ENCODE data around the gene LYRM9. TPM values are rescaled to one million over a fixed set of nuclear protein-coding genes. Genes with fewer than 3 reads are reported as not detected.
"Not testable (repeated sequence)": the region's sequence is repeated elsewhere in the genome, so short reads cannot be mapped to it uniquely, and the experiment has no call there.

LYRM9 gene
- total RNA-seq, 8 experiments from 2014 or later = 6.7 to 45.8 (median 14.4) TPM

DNA sequence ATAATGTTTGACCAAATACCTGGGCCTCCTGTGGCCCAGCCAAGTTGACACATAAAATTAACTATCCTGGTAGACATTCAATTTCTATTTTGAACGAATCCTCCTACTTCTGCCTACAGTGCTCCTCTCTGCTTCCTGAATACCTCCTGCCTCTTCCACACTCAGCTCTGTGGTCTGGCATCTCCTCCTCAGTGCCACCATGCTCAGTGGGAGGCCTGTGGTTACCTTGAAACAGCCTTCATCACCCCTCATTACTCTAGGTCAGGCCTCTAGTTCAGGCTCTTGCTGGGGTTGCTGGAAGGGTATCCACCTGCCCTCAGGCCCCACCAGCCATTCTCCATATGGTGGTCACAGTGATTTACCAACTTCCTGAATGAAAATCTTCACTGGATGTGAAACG, 5.1 kb downstream of the LYRM9 start:
- in situ Hi-C loops (cut with MboI; ENCODE audit: low pct_unique_long_range_greater_than_20kb in 2 of 9, low sequenced_read_pairs in 9 of 9, unreplicated experiment in 9 of 9) = loop anchor here in 1 of 9 experiments (10.0 kb wide), 1 partner anchor 83 kb away; the partner anchor contains the start of gene NOS2
- Histone ChIP-seq H3K27ac (no peak overlapping the region), H3K4me1 (replicated peaks in 1 of 2) (peaks cover 3 to 4% of the 10 kb centered on the region in 2 donors), H3K4me3 (no peak overlapping the region)
- no peak for ATAC-seq (replicated peaks in 6 of 8)
- WGBS, 10 experiments = 0 to 97% (median 83%) methylated on average over 1 to 2 of the region's 2 CpGs; no CpG with 5 or more reads in 3 of the 10 experiments

DNA sequence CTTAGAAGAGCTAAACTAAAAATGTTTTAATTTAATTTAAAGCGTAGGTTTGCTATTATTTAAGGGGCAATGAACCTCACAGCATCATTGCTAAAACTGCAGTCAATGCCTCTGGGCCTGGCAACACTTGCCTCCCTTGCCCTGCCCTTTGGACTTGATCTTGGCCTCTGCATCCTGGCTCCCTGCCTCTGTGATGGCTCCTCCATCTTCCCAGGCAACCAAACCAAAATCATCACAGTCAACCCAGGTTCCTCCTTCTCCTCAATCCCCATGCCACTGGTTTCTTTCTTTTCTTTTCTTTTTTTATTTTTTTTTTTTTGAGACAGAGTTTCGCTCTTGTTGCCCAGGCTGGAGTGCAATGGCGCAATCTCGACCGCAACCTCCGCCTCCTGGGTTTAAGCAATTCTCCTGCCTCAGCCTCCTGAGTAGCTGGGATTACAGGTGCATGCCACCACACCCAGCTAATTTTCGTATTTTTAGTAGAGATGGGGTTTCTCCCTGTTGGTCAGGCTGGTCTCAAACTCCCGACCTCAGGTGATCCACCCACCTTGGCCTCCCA, 6.7 kb downstream of the LYRM9 start:
- 47 to 100% (median 93%) methylated on average over 1 to 8 of the region's 8 CpGs for WGBS, 10 experiments
- H3K27ac ChIP-seq = not testable (repeated sequence)
- peak in 1 of 8 experiments; percentile 17 for ATAC-seq (replicated peaks in 6 of 8)

DNA sequence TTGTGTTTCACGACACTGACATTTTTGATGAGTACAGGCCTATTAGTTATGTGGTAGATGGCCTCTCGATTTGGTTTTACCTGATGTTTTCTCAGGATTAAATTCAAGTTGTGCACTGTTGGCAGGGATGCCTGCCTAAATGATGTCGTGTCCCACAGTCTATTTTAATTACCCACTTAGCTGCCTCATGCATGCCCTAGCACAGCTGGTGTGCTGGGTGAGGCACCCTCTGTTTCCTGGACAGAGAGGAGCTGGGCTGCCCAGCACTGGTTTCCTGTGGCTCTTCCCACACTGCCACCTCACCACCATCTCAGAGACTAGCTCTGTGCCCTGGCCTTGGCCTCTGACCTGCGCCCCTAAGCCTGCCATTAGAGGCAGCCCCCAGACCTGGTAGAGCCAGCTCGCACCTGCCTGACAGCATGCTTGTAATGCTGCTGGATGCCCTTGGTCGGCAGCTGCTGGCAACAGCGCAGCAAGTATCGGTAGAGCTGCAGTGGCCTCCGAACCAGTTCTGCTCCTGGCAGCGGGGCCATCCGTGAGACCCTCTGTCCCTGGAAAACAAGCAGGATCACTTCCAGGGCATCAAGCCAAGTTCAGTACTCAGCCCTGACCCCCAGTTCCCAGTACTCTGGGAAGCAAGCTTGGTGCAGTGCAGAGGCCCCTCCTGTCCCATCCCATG, 10.9 kb downstream of the LYRM9 start:
- in situ Hi-C loops (cut with MboI; ENCODE audit: low pct_unique_long_range_greater_than_20kb in 2 of 9, low sequenced_read_pairs in 9 of 9, unreplicated experiment in 9 of 9) = loop anchor here in 1 of 9 experiments (10.0 kb wide), 1 partner anchor 78 kb away; the partner anchor contains the start of gene NOS2
- Histone ChIP-seq H3K4me3 (no peak overlapping the region), H3K27ac (no peak overlapping the region), H3K4me1 (replicated peaks in 1 of 2) (peaks cover 3 to 9% of the 10 kb centered on the region in 2 donors)
- 0 to 100% (median 86%) methylated on average over 1 to 3 of the region's 11 CpGs; no CpG with 5 or more reads in 5 of the 10 experiments for WGBS, 10 experiments
- no peak for ATAC-seq (replicated peaks in 6 of 8)

More for the DNA sequence above, 6.7 kb downstream of the LYRM9 start:
- in situ Hi-C loops (cut with MboI; ENCODE audit: low pct_unique_long_range_greater_than_20kb in 2 of 9, low sequenced_read_pairs in 9 of 9, unreplicated experiment in 9 of 9) = loop anchor here in 1 of 9 experiments (10.0 kb wide), 1 partner anchor 82 kb away; the partner anchor contains the start of gene NOS2
- not testable (repeated sequence) for H3K4me1 ChIP-seq (replicated peaks in 1 of 2); H3K4me3 ChIP-seq

DNA sequence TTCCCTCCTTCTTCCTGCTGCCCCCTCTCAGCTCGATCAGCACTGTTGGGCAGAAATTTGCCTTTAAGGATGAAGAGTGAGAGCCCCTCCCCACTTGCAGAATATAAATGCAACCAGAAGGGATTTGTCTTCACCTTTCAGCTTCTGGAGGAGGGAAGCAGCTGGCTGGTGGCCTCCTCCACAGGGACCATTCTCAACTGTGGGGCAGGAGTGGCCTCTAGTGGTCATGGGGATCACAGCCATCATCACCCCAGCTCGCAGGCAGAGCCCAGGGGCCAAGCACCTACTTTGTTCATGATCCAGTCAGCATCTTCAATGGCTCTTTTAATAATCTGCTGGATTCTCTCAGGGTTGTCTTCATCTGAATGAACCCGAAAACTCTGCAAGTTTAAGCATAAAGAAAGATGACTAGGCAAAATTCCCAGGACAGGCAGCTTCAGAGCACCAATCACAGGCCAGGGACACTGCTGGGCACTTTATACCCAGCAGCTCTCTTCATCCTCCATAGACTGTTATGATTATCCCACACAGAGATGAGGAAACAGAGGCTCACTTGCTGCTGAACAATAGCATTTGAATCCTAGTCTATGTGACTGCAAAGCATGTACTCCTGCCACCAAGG, 13.1 kb downstream of the LYRM9 start:
- Histone ChIP-seq H3K4me1 (replicated peaks in 1 of 2) (peaks cover 3 to 9% of the 10 kb centered on the region in 2 donors), H3K27ac (no peak overlapping the region), H3K4me3 (no peak overlapping the region)
- 0 to 8% (median 0%) methylated on average over 1 to 3 of the region's 3 CpGs; no CpG with 5 or more reads in 6 of the 10 experiments for WGBS, 10 experiments
- in situ Hi-C loops (cut with MboI; ENCODE audit: low pct_unique_long_range_greater_than_20kb in 2 of 9, low sequenced_read_pairs in 9 of 9, unreplicated experiment in 9 of 9) = loop anchor here in 2 of 9 experiments (10.0 kb wide), 2 partner anchors 75 to 225 kb away; partner anchors contain the start of gene NOS2 (in 1 of the 2)
- ATAC-seq (replicated peaks in 6 of 8) = peak; percentile 91 to 100 (median 99)

DNA sequence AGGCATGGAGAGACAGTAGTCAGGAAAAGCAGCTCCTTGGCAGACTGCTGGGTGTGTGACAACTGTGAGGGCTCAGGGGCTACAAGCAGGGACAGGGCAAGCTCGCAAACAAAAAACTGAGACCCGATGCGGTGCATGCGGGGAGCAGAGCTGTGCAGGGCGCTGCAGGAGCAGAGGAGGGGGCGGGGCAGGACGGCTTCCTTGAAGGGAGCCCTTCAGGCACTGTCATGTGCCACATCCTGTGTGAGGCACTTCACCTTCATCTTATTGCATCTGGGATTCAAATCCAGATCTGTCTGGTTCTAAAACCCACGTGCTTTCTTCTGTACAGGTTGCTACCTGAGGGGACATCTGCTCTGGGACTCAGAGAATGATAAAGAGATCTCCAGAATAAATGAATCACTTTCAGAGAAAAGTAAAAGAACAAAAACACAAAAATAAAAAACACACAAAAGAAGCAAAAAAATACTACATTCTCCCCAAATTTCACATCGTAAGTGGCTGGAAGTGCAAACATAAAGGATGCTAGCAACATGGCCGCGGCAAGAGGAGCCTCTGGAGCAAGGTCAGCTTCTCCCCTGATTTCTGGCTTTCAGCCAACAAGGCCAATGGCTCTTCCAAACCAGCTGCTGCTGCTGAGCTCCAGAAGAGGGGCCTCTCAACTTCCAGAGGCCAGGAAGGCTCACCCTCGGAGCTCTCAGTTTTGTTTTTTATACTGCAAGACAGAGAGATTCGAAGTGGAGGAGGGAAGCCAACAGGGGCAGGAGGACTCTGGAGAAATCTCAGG, 14.2 kb downstream of the LYRM9 start:
- WGBS, 10 experiments = 0 to 78% (median 70%) methylated on average over 1 to 13 of the region's 13 CpGs; no CpG with 5 or more reads in 1 of the 10 experiments
- Histone ChIP-seq H3K4me3 (no peak overlapping the region), H3K4me1 (replicated peaks in 1 of 2) (peaks cover 3 to 9% of the 10 kb centered on the region in 2 donors), H3K27ac (no peak overlapping the region)
- in situ Hi-C loops (cut with MboI; ENCODE audit: low pct_unique_long_range_greater_than_20kb in 2 of 9, low sequenced_read_pairs in 9 of 9, unreplicated experiment in 9 of 9) = loop anchor here in 1 of 9 experiments (10.0 kb wide), 1 partner anchor 224 kb away; no protein-coding TSS in a partner anchor
- ATAC-seq (replicated peaks in 6 of 8) = no peak

DNA sequence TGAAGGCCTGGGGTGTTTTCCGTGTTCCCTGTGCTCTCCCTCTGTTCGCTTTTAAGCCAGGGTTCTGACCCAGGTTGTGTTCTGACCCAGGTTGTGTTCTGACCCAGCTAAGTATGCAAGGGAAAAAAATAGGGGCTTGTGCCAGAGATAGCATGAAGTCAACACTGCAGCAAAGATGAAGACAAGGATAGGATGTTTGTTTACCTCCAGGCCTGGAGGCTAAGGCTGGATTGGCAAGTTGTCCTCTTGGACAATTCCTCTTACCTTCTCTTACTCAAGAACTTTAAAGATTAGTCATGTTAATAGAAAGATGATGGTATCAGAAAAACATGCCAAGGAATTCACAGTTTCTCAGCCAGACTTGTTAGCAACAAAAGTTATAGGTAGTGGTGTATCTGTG, 19.4 kb downstream of the LYRM9 start:
- no peak for ATAC-seq (replicated peaks in 6 of 8)

GRCh38 chr17:27873211-27873610, 20.0 kb downstream of the LYRM9 start:
- H3K4me3 ChIP-seq = no peak overlapping the region
- 67 to 100% (median 83%) methylated on average over 1 to 2 of the region's 2 CpGs for WGBS, 10 experiments
- no peak overlapping the region for H3K27ac ChIP-seq
- in situ Hi-C loops (cut with MboI; ENCODE audit: low pct_unique_long_range_greater_than_20kb in 2 of 9, low sequenced_read_pairs in 9 of 9, unreplicated experiment in 9 of 9) = loop anchor here in 3 of 9 experiments (10.0 to 25.0 kb wide), 3 partner anchors 111 to 218 kb away; no protein-coding TSS in a partner anchor
- no peak for ATAC-seq (replicated peaks in 6 of 8)
- H3K4me1 ChIP-seq (replicated peaks in 1 of 2) = no peaks in the 10 kb centered on the region

More for the DNA sequence above, 19.4 kb downstream of the LYRM9 start:
- in situ Hi-C loops (cut with MboI; ENCODE audit: low pct_unique_long_range_greater_than_20kb in 2 of 9, low sequenced_read_pairs in 9 of 9, unreplicated experiment in 9 of 9) = loop anchor here in 3 of 9 experiments (10.0 to 25.0 kb wide), 3 partner anchors 111 to 219 kb away; no protein-coding TSS in a partner anchor
- H3K27ac ChIP-seq = no peak overlapping the region
- WGBS, 10 experiments = 80 to 100% (median 86%) methylated on average over 1 to 2 of the region's 2 CpGs; no CpG with 5 or more reads in 1 of the 10 experiments
- H3K4me3 ChIP-seq = no peak overlapping the region
- no peaks in the 10 kb centered on the region for H3K4me1 ChIP-seq (replicated peaks in 1 of 2)

- no peak overlapping the region for H3K4me3 ChIP-seq
- H3K4me1 ChIP-seq (replicated peaks in 1 of 2) = no peaks in the 10 kb centered on the region
- ATAC-seq (replicated peaks in 6 of 8) = no peak
- in situ Hi-C loops (cut with MboI; ENCODE audit: low pct_unique_long_range_greater_than_20kb in 2 of 9, low sequenced_read_pairs in 9 of 9, unreplicated experiment in 9 of 9) = loop anchor here in 3 of 9 experiments (10.0 to 25.0 kb wide), 3 partner anchors 110 to 218 kb away; no protein-coding TSS in a partner anchor
- WGBS, 10 experiments = 56 to 100% (median 90%) methylated on average over 1 to 3 of the region's 3 CpGs; no CpG with 5 or more reads in 1 of the 10 experiments
- H3K27ac ChIP-seq = no peak overlapping the region
Measured at GRCh38 chr17:27872776-27873175, 20.4 kb downstream of the LYRM9 start.

- 0 to 90% (median 50%) methylated on average over 1 to 2 of the region's 2 CpGs; no CpG with 5 or more reads in 2 of the 10 experiments for WGBS, 10 experiments
- ATAC-seq (replicated peaks in 6 of 8) = no peak
- H3K4me1 ChIP-seq (replicated peaks in 1 of 2) = no peaks in the 10 kb centered on the region
- in situ Hi-C loops (cut with MboI; ENCODE audit: low pct_unique_long_range_greater_than_20kb in 2 of 9, low sequenced_read_pairs in 9 of 9, unreplicated experiment in 9 of 9) = loop anchor here in 3 of 9 experiments (10.0 to 25.0 kb wide), 3 partner anchors 109 to 217 kb away; no protein-coding TSS in a partner anchor
- no peak overlapping the region for H3K27ac ChIP-seq
- H3K4me3 ChIP-seq = no peak overlapping the region
Measured at GRCh38 chr17:27871407-27871806, 21.8 kb downstream of the LYRM9 start.

GRCh38 chr17:27870345-27870744, 22.8 kb downstream of the LYRM9 start:
- no peaks in the 10 kb centered on the region for H3K4me1 ChIP-seq (replicated peaks in 1 of 2)
- 40 to 100% (median 79%) methylated on average over 2 of the region's 2 CpGs; no CpG with 5 or more reads in 4 of the 10 experiments for WGBS, 10 experiments
- H3K4me3 ChIP-seq = no peak overlapping the region
- H3K27ac ChIP-seq = no peak overlapping the region
- no peak for ATAC-seq (replicated peaks in 6 of 8)
- in situ Hi-C loops (cut with MboI; ENCODE audit: low pct_unique_long_range_greater_than_20kb in 2 of 9, low sequenced_read_pairs in 9 of 9, unreplicated experiment in 9 of 9) = loop anchor here in 3 of 9 experiments (10.0 to 25.0 kb wide), 3 partner anchors 108 to 216 kb away; no protein-coding TSS in a partner anchor

DNA sequence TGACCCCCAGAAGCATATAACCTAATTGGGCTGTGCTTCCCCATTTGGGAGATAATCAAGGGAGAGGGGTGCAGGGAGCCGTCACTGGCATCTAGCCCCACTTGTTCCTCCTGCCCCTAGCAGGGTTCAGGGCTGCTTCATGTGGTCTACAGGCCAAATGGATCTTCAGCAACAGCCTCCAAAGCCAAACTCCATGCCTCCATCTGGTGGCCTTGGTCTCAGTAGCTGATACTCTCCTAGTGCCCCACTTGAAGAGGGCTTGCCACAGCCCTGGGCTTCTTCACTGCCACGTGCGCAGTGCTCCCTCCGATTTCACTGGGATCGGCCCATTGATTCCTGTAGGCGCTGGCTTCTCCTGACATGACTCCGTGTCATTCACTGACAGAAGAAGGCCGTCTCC, 24.6 kb downstream of the LYRM9 start:
- no peak for ATAC-seq (replicated peaks in 6 of 8)
- Histone ChIP-seq H3K4me1 (replicated peaks in 1 of 2) (no peaks in the 10 kb centered on the region), H3K27ac (no peak overlapping the region), H3K4me3 (no peak overlapping the region)
- whole genome bisulfite sequencing, 10 experiments = 40 to 100% (median 85%) methylated on average over 1 to 4 of the region's 8 CpGs; no CpG with 5 or more reads in 4 of the 10 experiments
- in situ Hi-C loops (cut with MboI; ENCODE audit: low pct_unique_long_range_greater_than_20kb in 2 of 9, low sequenced_read_pairs in 9 of 9, unreplicated experiment in 9 of 9) = loop anchor here in 3 of 9 experiments (10.0 to 25.0 kb wide), 3 partner anchors 64 to 206 kb away; partner anchors contain the start of gene NOS2 (in 1 of the 3)

- in situ Hi-C loops (cut with MboI; ENCODE audit: low pct_unique_long_range_greater_than_20kb in 2 of 9, low sequenced_read_pairs in 9 of 9, unreplicated experiment in 9 of 9) = loop anchor here in 3 of 9 experiments (10.0 to 25.0 kb wide), 3 partner anchors 58 to 201 kb away; partner anchors contain the start of gene NOS2 (in 1 of the 3)
- Histone ChIP-seq H3K4me1 (replicated peaks in 1 of 2) (no peaks in the 10 kb centered on the region), H3K4me3 (no peak overlapping the region), H3K27ac (no peak overlapping the region)
- peak in 3 of 8 experiments; percentile 36 to 79 (median 70) for ATAC-seq (replicated peaks in 6 of 8)
- 0 to 83% (median 36%) methylated on average over 1 to 3 of the region's 4 CpGs; no CpG with 5 or more reads in 4 of the 10 experiments for WGBS, 10 experiments
Measured at GRCh38 chr17:27862840-27863239, 30.3 kb downstream of the LYRM9 start.
